Endothelial cell of umbilical vein (primary cell): Measurements from ENCODE around the gene SRP19. TPM values are rescaled to one million over a fixed set of nuclear protein-coding genes. Genes with fewer than 3 reads are reported as not detected.

ENCODE experiments used
- BruUV-seq: library from RNA; stranded (reverse); fragments of 400-500 nt; replicated peaks from 2 replicates; lab custom pipeline; 2021; lab: Mats Ljungman, UMichigan
- CTCF ChIA-PET: fragments of 300-600, 350-600 bp; sonication (Branson Sonifier 250); formaldehyde crosslinking; loops from one replicate; lab custom pipeline; 2021; ENCODE audit warnings: antibody characterized with exemption, inconsistent platforms; lab: Charles Lee
- POLR2A ChIA-PET: fragments of 300-600, 350-600 bp; sonication (Branson Sonifier 250); formaldehyde crosslinking; loops from one replicate; lab custom pipeline; 2021; ENCODE audit warnings: antibody characterized with exemption, inconsistent platforms; lab: Charles Lee
- DNase-seq: peaks from one replicate; pipeline ENCODE4 v3.0.0-alpha.2; 2011; ENCODE audit warnings: low read depth, low spot score
- FAIRE-seq: peaks from 2 replicates; lab custom pipeline; 2011; peaks lifted over from hg19 to GRCh38; lab: Jason Lieb, UNC
- H2AFZ ChIP-seq: 2 replicates; pipeline ENCODE4 v1.6.0; 2012; ENCODE audit warnings: low read depth, low read length, control low read depth, inconsistent platforms
- H3K27ac ChIP-seq: 2 replicates; pipeline ENCODE4 v1.5.1; 2011; ENCODE audit warnings: low read depth, mild to moderate bottlenecking, control low read depth, low read length, moderate library complexity; ENCODE audit not compliant: insufficient read depth
- H3K27me3 ChIP-seq, 2 experiments: 2 replicates each; pipeline versions ENCODE4 v1.6.0 to v1.6.1; 2011; ENCODE audit warnings: low read length in 2 of 2, mixed read lengths in 1 of 2; ENCODE audit not compliant: control insufficient read depth in 2 of 2, insufficient read depth in 2 of 2
- H3K36me3 ChIP-seq, 2 experiments: 2 replicates in 1 of 2; 3 replicates in 1 of 2; pipeline ENCODE4 v1.5.1; 2011; ENCODE audit warnings: low read length in 2 of 2, mild to moderate bottlenecking in 1 of 2, moderate library complexity in 1 of 2; ENCODE audit not compliant: control insufficient read depth in 2 of 2, insufficient read depth in 2 of 2; ENCODE audit errors: extremely low read depth in 1 of 2
- H3K4me1 ChIP-seq: 3 replicates; pipeline ENCODE4 v1.5.1; 2011; ENCODE audit warnings: mild to moderate bottlenecking, low read length; ENCODE audit not compliant: control insufficient read depth, insufficient read depth; ENCODE audit errors: extremely low read depth
- H3K4me2 ChIP-seq: 2 replicates; pipeline ENCODE4 v1.6.1; 2011; ENCODE audit warnings: low read length, control low read depth, mixed read lengths; ENCODE audit not compliant: insufficient read depth
- H3K4me3 ChIP-seq, 3 experiments: fragments of 200-600 bp in 1 of 3; sonication (generic), shearing (Covaris generic) in 1 of 3; replicated peaks in 1 of 3; 2 replicates each; pipeline ENCODE4 v1.5.1; 2011 to 2016; ENCODE audit warnings: control low read depth in 3 of 3, low read length in 3 of 3, mild to moderate bottlenecking in 2 of 3, inconsistent platforms in 1 of 3, low read depth in 1 of 3, moderate library complexity in 1 of 3; ENCODE audit not compliant: insufficient read depth in 1 of 3
- H3K79me2 ChIP-seq: 2 replicates; pipeline ENCODE4 v1.6.0; 2012; ENCODE audit warnings: low read length, inconsistent platforms; ENCODE audit not compliant: control insufficient read depth, insufficient read depth
- H3K9ac ChIP-seq: replicated peaks from 2 replicates; pipeline ENCODE3; 2011; ENCODE audit warnings: low read length, control low read depth; ENCODE audit not compliant: insufficient read depth; ENCODE audit errors: extremely low read depth
- H3K9me1 ChIP-seq: replicated peaks from 3 replicates; pipeline ENCODE4 v1.6.0; 2011; ENCODE audit warnings: mild to moderate bottlenecking, low read length; ENCODE audit not compliant: control insufficient read depth, insufficient read depth; ENCODE audit errors: extremely low read depth
- H3K9me3 ChIP-seq: replicated peaks from 2 replicates; pipeline ENCODE4 v1.5.1; 2012; ENCODE audit warnings: low read length, inconsistent platforms; ENCODE audit not compliant: control insufficient read depth, insufficient read depth
- H4K20me1 ChIP-seq: replicated peaks from 2 replicates; pipeline ENCODE3; 2011; ENCODE audit warnings: mild to moderate bottlenecking, low read length; ENCODE audit not compliant: control insufficient read depth, insufficient read depth; ENCODE audit errors: extremely low read depth
- EZH2 ChIP-seq: IDR thresholded peaks from 2 replicates; pipeline ENCODE4 v1.6.1; 2012; ENCODE audit warnings: borderline replicate concordance, low read depth, mild to moderate bottlenecking, moderate library complexity, low read length, inconsistent platforms; ENCODE audit not compliant: severe bottlenecking
- FOS ChIP-seq: IDR thresholded peaks from 2 replicates; pipeline ENCODE4 v1.6.1; 2011; ENCODE audit warnings: mild to moderate bottlenecking, low read length, moderate library complexity, borderline replicate concordance; ENCODE audit not compliant: insufficient read depth
- GATA2 ChIP-seq: IDR thresholded peaks from 2 replicates; pipeline ENCODE4 v1.7.0; 2011; ENCODE audit warnings: low read depth, mild to moderate bottlenecking, moderate library complexity, mixed read lengths, low read length; ENCODE audit not compliant: insufficient read length, insufficient read depth
- JUN ChIP-seq: IDR thresholded peaks from 2 replicates; pipeline ENCODE4 v1.6.1; 2011; ENCODE audit warnings: borderline replicate concordance, low read depth; ENCODE audit not compliant: insufficient read length, insufficient read depth
- MYC ChIP-seq: IDR thresholded peaks from one replicate; pipeline ENCODE4 v1.6.1; 2011; ENCODE audit warnings: mild to moderate bottlenecking, low read depth, low read length
- POLR2A ChIP-seq: IDR thresholded peaks from 2 replicates; pipeline ENCODE4 v1.6.1; 2012; ENCODE audit warnings: low read depth, mild to moderate bottlenecking, control low read depth, low read length
- POLR2AphosphoS5 ChIP-seq: IDR thresholded peaks from 2 replicates; pipeline ENCODE4 v1.6.1; 2012; ENCODE audit warnings: low read depth, mild to moderate bottlenecking, control low read depth, low read length, moderate library complexity; ENCODE audit not compliant: insufficient read depth
- dilution Hi-C: fragments of 300-500 bp; cut with MboI; formaldehyde crosslinking; loops from one replicate; pipeline ENCODE4 v1.15.0; 2019; ENCODE audit warnings: low sequenced_read_pairs; ENCODE audit not compliant: extremely low pct_ligation_motif_present
- intact Hi-C: fragments of 100-400 bp; cut with micrococcal nuclease; formaldehyde crosslinking; loops from one replicate; pipeline ENCODE4 v1.10.0; 2022
- polyA plus RNA-seq, 4 experiments: library from polyadenylated mRNA; depleted of rRNA in 3 of 4; stranded (reverse) in 3 of 4; unstranded in 1 of 4; fragments of >200 nt; gene quantifications; 2 replicates each; pipeline versions ENCODE4 v1.2.1 to v1.2.3, GENCODE V29; 2011 to 2012; ENCODE audit warnings: missing spikeins in 1 of 4
- total RNA-seq: library from RNA; stranded (reverse); gene quantifications from 2 replicates; pipeline ENCODE4 v1.2.3, GENCODE V29; 2021
- TF ChIP-seq, protein P1 (sequence below): IDR thresholded peaks from 2 replicates; pipeline ENCODE4 v1.6.1; 2011; ENCODE audit not compliant: insufficient read depth, insufficient read length
- TF ChIP-seq, protein P2 (sequence below), 2 donors: IDR thresholded peaks; 1 replicate in 1 of 2; 2 replicates in 1 of 2; pipeline ENCODE4 v1.5.1; 2011; ENCODE audit warnings: low read length in 2 of 2, mild to moderate bottlenecking in 2 of 2, moderate library complexity in 2 of 2, control low read depth in 1 of 2, inconsistent platforms in 1 of 2, low read depth in 1 of 2; ENCODE audit not compliant: insufficient read depth in 1 of 2; ENCODE audit errors: extremely low read depth in 1 of 2

Gene SRP19
- total and polyA plus RNA-seq, 2 donors (not counting 3 experiments of a cell fraction or from before 2014, with no cell fraction given) = 28.6 to 69.4 TPM

DNA sequence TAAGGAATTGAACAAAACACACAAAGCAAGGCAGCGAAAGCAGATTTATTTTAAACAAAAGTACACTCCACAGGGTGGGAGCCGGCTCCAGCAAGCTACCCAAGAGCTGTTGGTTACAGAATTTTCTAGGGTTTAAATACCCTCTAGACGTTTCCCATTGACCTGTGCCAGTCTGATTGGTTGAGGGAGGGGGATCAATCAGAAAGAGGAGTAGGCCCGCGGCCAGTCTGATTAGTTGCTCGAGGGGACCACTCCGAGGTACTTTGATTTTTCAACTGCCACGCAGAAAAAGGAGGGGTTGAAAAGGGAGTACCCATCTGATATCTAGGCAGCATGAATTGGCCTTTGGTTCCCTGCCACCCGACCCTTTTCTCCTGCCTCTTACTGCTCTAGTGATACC is 998 bp downstream of the SRP19 start:
- POLR2A ChIA-PET = no interaction called here
- Histone ChIP-seq H3K79me2 (peaks cover 36% of the 10 kb centered on the region), H3K9ac (peak overlapping the region; percentile 99), H3K9me1 (no peaks in the 10 kb centered on the region), H3K36me3 (peaks cover 13 to 21% of the 10 kb centered on the region in 2 experiments), H3K27me3 (no peaks in the 10 kb centered on the region), H3K4me2 (peak overlapping the region; percentile 93), H2AFZ (no peak overlapping the region), H3K4me3 (peak overlapping the region; percentile 63 to 98 (median 97)), H3K27ac (peak overlapping the region; percentile 81), H3K9me3 (no peaks in the 10 kb centered on the region), H4K20me1 (no peaks in the 10 kb centered on the region), H3K4me1 (peaks cover 18% of the 10 kb centered on the region)
- dilution Hi-C loops (no loop called here), intact Hi-C loops (loop anchor here (2.0 to 5.0 kb wide), 2 partner anchors 15 to 170 kb away; no protein-coding TSS in a partner anchor)
- no TSS peak for BruUV-seq
- no peak for TF ChIP-seq JUN
- TF ChIP-seq EZH2 = no peak
- no peak for TF ChIP-seq FOS
- TF ChIP-seq, protein P1, sequence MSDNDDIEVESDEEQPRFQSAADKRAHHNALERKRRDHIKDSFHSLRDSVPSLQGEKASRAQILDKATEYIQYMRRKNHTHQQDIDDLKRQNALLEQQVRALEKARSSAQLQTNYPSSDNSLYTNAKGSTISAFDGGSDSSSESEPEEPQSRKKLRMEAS = no peak
- no peak for TF ChIP-seq POLR2A
- TF ChIP-seq MYC = no peak
- TF ChIP-seq POLR2AphosphoS5 = no peak
- TF ChIP-seq GATA2 = no peak
- TF ChIP-seq, protein P2, sequence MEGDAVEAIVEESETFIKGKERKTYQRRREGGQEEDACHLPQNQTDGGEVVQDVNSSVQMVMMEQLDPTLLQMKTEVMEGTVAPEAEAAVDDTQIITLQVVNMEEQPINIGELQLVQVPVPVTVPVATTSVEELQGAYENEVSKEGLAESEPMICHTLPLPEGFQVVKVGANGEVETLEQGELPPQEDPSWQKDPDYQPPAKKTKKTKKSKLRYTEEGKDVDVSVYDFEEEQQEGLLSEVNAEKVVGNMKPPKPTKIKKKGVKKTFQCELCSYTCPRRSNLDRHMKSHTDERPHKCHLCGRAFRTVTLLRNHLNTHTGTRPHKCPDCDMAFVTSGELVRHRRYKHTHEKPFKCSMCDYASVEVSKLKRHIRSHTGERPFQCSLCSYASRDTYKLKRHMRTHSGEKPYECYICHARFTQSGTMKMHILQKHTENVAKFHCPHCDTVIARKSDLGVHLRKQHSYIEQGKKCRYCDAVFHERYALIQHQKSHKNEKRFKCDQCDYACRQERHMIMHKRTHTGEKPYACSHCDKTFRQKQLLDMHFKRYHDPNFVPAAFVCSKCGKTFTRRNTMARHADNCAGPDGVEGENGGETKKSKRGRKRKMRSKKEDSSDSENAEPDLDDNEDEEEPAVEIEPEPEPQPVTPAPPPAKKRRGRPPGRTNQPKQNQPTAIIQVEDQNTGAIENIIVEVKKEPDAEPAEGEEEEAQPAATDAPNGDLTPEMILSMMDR (IDR thresholded peaks at IDR 0.05; ENCODE audit: extremely low read depth in 1 of 2, insufficient read depth in 1 of 2, low read depth in 1 of 2, low read length in 2 of 2) = no peak
- CTCF ChIA-PET = no interaction called here
- DNase-seq = peak; percentile 7
- no peak for FAIRE-seq
